A673 (cell line): Measurements from ENCODE around the gene RBP4. TPM values are rescaled to one million over a fixed set of nuclear protein-coding genes. Genes with fewer than 3 reads are reported as not detected.

Source experiments
- BruUV-seq: library from RNA; stranded (reverse); fragments of 400-500 nt; replicated peaks from 2 replicates; lab custom pipeline; 2021; lab: Mats Ljungman, UMichigan
- CTCF ChIA-PET: fragments of 300-600 bp; sonication (Branson Sonifier 250); formaldehyde crosslinking; loops from one replicate; lab custom pipeline; 2022; ENCODE audit warnings: antibody characterized with exemption; lab: Charles Lee
- POLR2A ChIA-PET: fragments of 300-600 bp; sonication (Branson Sonifier 250); formaldehyde crosslinking; loops from one replicate; lab custom pipeline; 2022; ENCODE audit warnings: antibody characterized with exemption; ENCODE audit not compliant: low non-redundant PET; lab: Charles Lee
- DNase-seq: peaks from one replicate; pipeline ENCODE4 v3.0.0-alpha.2; 2015; ENCODE audit warnings: low spot score
- H3K27ac ChIP-seq: fragments of 200-600 bp; sonication (generic); 2 replicates; pipeline ENCODE4 v1.5.1; 2016; ENCODE audit warnings: mixed run types, low read depth, mild to moderate bottlenecking, mixed read lengths, antibody characterized with exemption, low read length; ENCODE audit not compliant: poor library complexity, severe bottlenecking
- H3K27me3 ChIP-seq: fragments of 200-600 bp; sonication (generic); replicated peaks from 2 replicates; pipeline ENCODE4 v1.6.1; 2017; ENCODE audit warnings: mixed run types, low read depth, mild to moderate bottlenecking, mixed read lengths, antibody characterized with exemption, low read length; ENCODE audit not compliant: insufficient read depth, poor library complexity
- H3K36me3 ChIP-seq: fragments of 200-600 bp; sonication (generic); 2 replicates; pipeline ENCODE4 v1.6.1; 2016; ENCODE audit warnings: mixed run types, mild to moderate bottlenecking, mixed read lengths, antibody characterized with exemption, low read length; ENCODE audit not compliant: insufficient read depth, poor library complexity, severe bottlenecking
- H3K4me1 ChIP-seq: fragments of 200-600 bp; sonication (generic); 2 replicates; pipeline ENCODE4 v1.6.1; 2017; ENCODE audit warnings: mixed run types, mild to moderate bottlenecking, mixed read lengths, antibody characterized with exemption, low read length; ENCODE audit not compliant: insufficient read depth, poor library complexity, severe bottlenecking
- H3K4me3 ChIP-seq: fragments of 200-600 bp; sonication (generic); 2 replicates; pipeline ENCODE4 v1.5.1; 2016; ENCODE audit warnings: low read depth, mixed run types, mild to moderate bottlenecking, mixed read lengths, low read length; ENCODE audit not compliant: poor library complexity, severe bottlenecking
- H3K9me3 ChIP-seq: fragments of 200-600 bp; sonication (generic); 2 replicates; pipeline ENCODE4 v1.6.1; 2016; ENCODE audit warnings: mixed run types, low read depth, mild to moderate bottlenecking, mixed read lengths, antibody characterized with exemption, low read length; ENCODE audit not compliant: poor library complexity, severe bottlenecking
- CTCF ChIP-seq: fragments of 300-800, 200-600 bp; sonication (generic); conservative IDR thresholded peaks from 2 replicates; pipeline ENCODE4 v1.5.1; 2017; ENCODE audit warnings: low read depth, mild to moderate bottlenecking, antibody characterized with exemption, low read length, moderate library complexity, mixed read lengths
- EZH2 ChIP-seq: fragments of 200-600 bp; sonication (generic); IDR thresholded peaks from 2 replicates; pipeline ENCODE4 v1.6.1; 2017; ENCODE audit warnings: borderline replicate concordance, low read depth, mild to moderate bottlenecking, mixed read lengths, antibody characterized with exemption, low read length; ENCODE audit not compliant: poor library complexity, severe bottlenecking
- intact Hi-C: fragments of 100-400 bp; cut with micrococcal nuclease; formaldehyde crosslinking; loops from one replicate; pipeline ENCODE4 v1.10.0; 2022; ENCODE audit not compliant: unreplicated experiment
- total RNA-seq: library from RNA; stranded (reverse); gene quantifications from 2 replicates; pipeline ENCODE4 v1.2.3, GENCODE V29; 2021

The RBP4 gene
- total RNA-seq, 1 experiment from 2014 or later, result not detected

- no peaks in the 10 kb centered on the region for H3K9me3 ChIP-seq
- no peaks in the 10 kb centered on the region for H3K4me1 ChIP-seq
- H3K4me3 ChIP-seq, result no peak overlapping the region
- H3K27me3 ChIP-seq, result no peaks in the 10 kb centered on the region
- TF ChIP-seq CTCF (no peak), EZH2 (no peak)
- CTCF ChIA-PET, result no interaction called here
- intact Hi-C loops, result no loop called here
- no peak overlapping the region for H3K27ac ChIP-seq
- POLR2A ChIA-PET, result no interaction called here
- no peaks in the 10 kb centered on the region for H3K36me3 ChIP-seq
- BruUV-seq, result no TSS peak
- no peak for DNase-seq
Measured at GRCh38 chr10:93579985-93580711, 20.9 kb downstream of the RBP4 start.

DNA sequence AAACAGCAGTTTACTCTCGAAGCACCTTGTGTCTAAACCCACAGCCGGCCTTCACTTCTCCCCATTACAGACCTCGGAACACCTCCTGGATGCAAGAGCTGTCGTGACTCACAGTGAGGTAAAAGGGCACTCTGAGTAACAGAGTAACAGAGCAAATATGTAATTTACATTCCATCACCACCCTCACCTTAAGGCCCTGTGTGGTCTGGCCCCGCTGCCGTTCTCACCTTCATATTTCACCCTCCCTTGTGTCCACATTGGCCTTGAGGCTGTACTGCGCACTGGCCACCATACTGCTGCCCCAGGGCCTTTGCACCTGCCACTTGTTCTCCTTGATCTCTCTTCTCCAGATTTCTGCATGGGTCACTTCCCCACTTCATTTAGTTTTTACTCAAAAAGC is 21.9 kb downstream of the RBP4 start:
- intact Hi-C loops, result no loop called here
- DNase-seq, result no peak
- H3K27ac ChIP-seq, result no peak overlapping the region
- no peaks in the 10 kb centered on the region for H3K4me1 ChIP-seq
- CTCF ChIA-PET, result no interaction called here
- H3K9me3 ChIP-seq, result no peaks in the 10 kb centered on the region
- TF ChIP-seq CTCF, result no peak
- no peak for TF ChIP-seq EZH2
- no TSS peak for BruUV-seq
- POLR2A ChIA-PET, result no interaction called here
- no peaks in the 10 kb centered on the region for H3K36me3 ChIP-seq
- H3K27me3 ChIP-seq, result no peaks in the 10 kb centered on the region
- H3K4me3 ChIP-seq, result no peak overlapping the region

- Histone ChIP-seq H3K27me3 (no peaks in the 10 kb centered on the region), H3K9me3 (no peaks in the 10 kb centered on the region), H3K4me1 (no peaks in the 10 kb centered on the region), H3K27ac (no peak overlapping the region), H3K4me3 (no peak overlapping the region), H3K36me3 (no peaks in the 10 kb centered on the region)
- ChIA-PET CTCF (no interaction called here), POLR2A (no interaction called here)
- TF ChIP-seq EZH2 (no peak), CTCF (no peak)
- no peak for DNase-seq
- BruUV-seq, result no TSS peak
- intact Hi-C loops, result no loop called here
Measured at GRCh38 chr10:93577565-93577964, 23.5 kb downstream of the RBP4 start.
